CD4-positive, alpha-beta memory T cell (primary cell): Measurements from ENCODE around the gene SPIN1. TPM values are rescaled to one million over a fixed set of nuclear protein-coding genes. Genes with fewer than 3 reads are reported as not detected.

Experiments
- CTCF ChIA-PET: fragments of 350-600 bp; sonication (Branson Sonifier 250); formaldehyde crosslinking; loops from one replicate; lab custom pipeline; 2021; ENCODE audit warnings: inconsistent platforms; ENCODE audit not compliant: partially characterized antibody; lab: Charles Lee
- POLR2A ChIA-PET: fragments of 350-600 bp; sonication (Branson Sonifier 250); formaldehyde crosslinking; loops from one replicate; lab custom pipeline; 2021; ENCODE audit not compliant: partially characterized antibody; lab: Charles Lee
- DNase-seq, 5 donors: peaks; one replicate each; pipeline versions ENCODE4 v3.0.0 to v3.0.0-alpha.2; 2020 to 2022; ENCODE audit warnings: mixed read lengths in 1 of 5
- H3K27ac ChIP-seq: one replicate; pipeline ENCODE4 v1.7.0; 2013; ENCODE audit warnings: low read depth, low read length
- H3K27me3 ChIP-seq: 2 replicates; pipeline ENCODE4 v1.7.0; 2013; ENCODE audit warnings: mild to moderate bottlenecking, low read length, moderate library complexity; ENCODE audit not compliant: insufficient read depth
- H3K36me3 ChIP-seq: 2 replicates; pipeline ENCODE4 v1.7.0; 2013; ENCODE audit warnings: mild to moderate bottlenecking, low read length, moderate library complexity; ENCODE audit not compliant: insufficient read depth
- H3K4me1 ChIP-seq: 2 replicates; pipeline ENCODE4 v1.7.0; 2013; ENCODE audit warnings: mild to moderate bottlenecking, low read length, moderate library complexity; ENCODE audit not compliant: insufficient read depth
- H3K4me3 ChIP-seq, 2 donors: one replicate each; pipeline ENCODE4 v1.7.0; 2013; ENCODE audit warnings: low read length in 2 of 2, mild to moderate bottlenecking in 1 of 2
- H3K9me3 ChIP-seq, 2 donors: one replicate each; pipeline ENCODE4 v1.7.0; 2013; ENCODE audit warnings: low read length in 2 of 2, control low read depth in 1 of 2; ENCODE audit not compliant: control insufficient read depth in 1 of 2
- H3K27ac Mint-ChIP-seq, 7 donors: one replicate each; pipeline ENCODE4 v1.8.0; 2020 to 2021; ENCODE audit warnings: mixed read lengths in 7 of 7, mild to moderate bottlenecking in 6 of 7, inconsistent platforms in 3 of 7, moderate library complexity in 3 of 7
- H3K27me3 Mint-ChIP-seq, 2 donors: one replicate each; pipeline ENCODE4 v1.8.0; 2020 to 2021; ENCODE audit warnings: mixed read lengths in 2 of 2
- H3K36me3 Mint-ChIP-seq, 2 donors: one replicate each; pipeline ENCODE4 v1.8.0; 2020 to 2021; ENCODE audit warnings: mixed read lengths in 2 of 2, inconsistent platforms in 1 of 2, mild to moderate bottlenecking in 1 of 2
- H3K4me1 Mint-ChIP-seq, 4 donors: one replicate each; pipeline ENCODE4 v1.8.0; 2020 to 2021; ENCODE audit warnings: mixed read lengths in 4 of 4, mild to moderate bottlenecking in 1 of 4
- H3K4me3 Mint-ChIP-seq, 8 donors: one replicate each; pipeline ENCODE4 v1.8.0; 2020 to 2021; ENCODE audit warnings: mixed read lengths in 8 of 8, mild to moderate bottlenecking in 7 of 8, moderate library complexity in 6 of 8, inconsistent platforms in 3 of 8
- H3K9me3 Mint-ChIP-seq, 8 donors: one replicate each; pipeline ENCODE4 v1.8.0; 2020 to 2021; ENCODE audit warnings: mixed read lengths in 8 of 8, mild to moderate bottlenecking in 5 of 8, inconsistent platforms in 3 of 8, moderate library complexity in 1 of 8
- intact Hi-C: fragments of 100-400 bp; cut with micrococcal nuclease; formaldehyde crosslinking; loops from one replicate; pipeline ENCODE4 v1.15.1; 2023
- polyA plus RNA-seq, 2 donors: library from polyadenylated mRNA; unstranded; fragments of 300-500 nt; fragmentation: Illumina TruSeq; gene quantifications; one replicate each; pipeline ENCODE4 v1.2.3, GENCODE V29; 2021
- total RNA-seq, 2 experiments: library from RNA; stranded (reverse); gene quantifications; one replicate each; pipeline ENCODE4 v1.2.3, GENCODE V29; 2021

The SPIN1 gene
- total and polyA plus RNA-seq, 4 experiments from 2014 or later = 20.3 to 39.0 (median 28.9) TPM

DNA sequence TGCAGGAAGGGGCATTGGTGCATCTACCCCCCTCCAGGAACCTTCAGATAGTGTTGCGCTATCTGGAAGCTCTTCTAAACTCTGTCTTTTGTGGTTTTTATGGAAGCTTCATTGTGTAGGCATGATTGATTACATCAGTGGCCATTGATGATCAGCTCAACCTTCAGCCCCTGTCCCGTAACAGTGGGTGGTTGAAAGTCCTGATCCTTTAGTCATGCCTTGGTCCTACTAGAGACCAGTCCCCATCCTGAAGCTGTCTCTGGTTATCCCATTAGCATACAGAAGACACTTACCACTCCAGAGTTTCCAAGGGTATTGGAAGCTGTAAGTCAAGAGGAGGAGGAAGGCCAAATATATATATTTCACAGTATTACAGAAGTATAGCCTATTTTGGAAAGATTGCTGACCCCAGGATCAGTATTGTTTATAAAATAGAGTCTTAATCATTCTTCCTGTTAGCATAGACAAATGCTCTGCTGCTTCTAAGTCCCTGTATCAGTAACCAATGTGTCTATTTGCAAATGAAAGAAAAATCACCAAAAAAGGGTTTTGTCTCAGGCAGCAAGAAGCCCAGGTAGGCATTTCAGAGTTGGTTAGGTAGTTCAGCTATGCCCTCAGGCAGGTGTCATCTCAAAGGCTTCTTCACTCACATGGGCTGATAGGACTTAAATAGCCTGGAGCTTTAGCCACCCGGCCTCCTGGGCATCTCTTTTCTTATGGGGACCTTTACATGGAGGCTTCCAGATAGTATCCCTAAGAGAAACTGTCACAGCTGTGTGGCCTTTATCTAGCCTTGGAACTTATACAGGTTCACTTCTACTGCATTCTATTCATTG lies 41.6 kb downstream of the SPIN1 start:
- Mint-ChIP-seq H3K4me3 (no peak overlapping the region), H3K27ac (peak overlapping the region in 4 of 7 donors; percentile 1 to 66 (median 29)), H3K27me3 (no peaks in the 10 kb centered on the region), H3K9me3 (no peaks in the 10 kb centered on the region), H3K4me1 (peaks cover 8 to 12% (median 12%) of the 10 kb centered on the region in 4 donors), H3K36me3 (peaks cover 44 to 49% of the 10 kb centered on the region in 2 donors)
- DNase-seq = no peak
- H3K27me3 ChIP-seq = no peaks in the 10 kb centered on the region
- ChIA-PET POLR2A (no interaction called here), CTCF (no interaction called here)
- H3K9me3 ChIP-seq = no peaks in the 10 kb centered on the region
- no peak overlapping the region for H3K4me3 ChIP-seq
- intact Hi-C loops = no loop called here
- no peaks in the 10 kb centered on the region for H3K36me3 ChIP-seq
- H3K27ac ChIP-seq = no peak overlapping the region
- H3K4me1 ChIP-seq = peaks cover 3% of the 10 kb centered on the region

- H3K27me3 Mint-ChIP-seq = no peaks in the 10 kb centered on the region
- Histone ChIP-seq H3K27me3 (no peaks in the 10 kb centered on the region), H3K27ac (no peak overlapping the region), H3K9me3 (no peaks in the 10 kb centered on the region), H3K4me3 (no peak overlapping the region), H3K36me3 (no peaks in the 10 kb centered on the region), H3K4me1 (peaks cover 3% of the 10 kb centered on the region)
- DNase-seq = no peak
- H3K4me3 Mint-ChIP-seq = no peak overlapping the region
- peaks cover 54 to 64% of the 10 kb centered on the region in 2 donors for H3K36me3 Mint-ChIP-seq
- ChIA-PET CTCF (no interaction called here), POLR2A (no interaction called here)
- no peaks in the 10 kb centered on the region for H3K9me3 Mint-ChIP-seq
- intact Hi-C loops = no loop called here
- H3K27ac Mint-ChIP-seq = peak overlapping the region in 4 of 7 donors; percentile 4 to 49 (median 14)
- peaks cover 8 to 26% (median 16%) of the 10 kb centered on the region in 4 donors for H3K4me1 Mint-ChIP-seq
Measured at GRCh38 chr9:88433583-88434255, 45.5 kb downstream of the SPIN1 start.

- Histone ChIP-seq H3K27ac (no peak overlapping the region), H3K36me3 (no peaks in the 10 kb centered on the region), H3K4me1 (peaks cover 3% of the 10 kb centered on the region), H3K27me3 (no peaks in the 10 kb centered on the region), H3K4me3 (no peak overlapping the region), H3K9me3 (no peaks in the 10 kb centered on the region)
- POLR2A ChIA-PET = no interaction called here
- DNase-seq = no peak
- peaks cover 50 to 54% of the 10 kb centered on the region in 2 donors for H3K36me3 Mint-ChIP-seq
- intact Hi-C loops = no loop called here
- H3K27me3 Mint-ChIP-seq = no peaks in the 10 kb centered on the region
- peaks cover 14 to 33% (median 15%) of the 10 kb centered on the region in 4 donors for H3K4me1 Mint-ChIP-seq
- H3K9me3 Mint-ChIP-seq = no peaks in the 10 kb centered on the region
- H3K27ac Mint-ChIP-seq = peak overlapping the region in 1 of 7 donors; percentile 22
- H3K4me3 Mint-ChIP-seq = no peak overlapping the region
- CTCF ChIA-PET = no interaction called here
Measured at GRCh38 chr9:88435336-88435735, 47.1 kb downstream of the SPIN1 start.

DNA sequence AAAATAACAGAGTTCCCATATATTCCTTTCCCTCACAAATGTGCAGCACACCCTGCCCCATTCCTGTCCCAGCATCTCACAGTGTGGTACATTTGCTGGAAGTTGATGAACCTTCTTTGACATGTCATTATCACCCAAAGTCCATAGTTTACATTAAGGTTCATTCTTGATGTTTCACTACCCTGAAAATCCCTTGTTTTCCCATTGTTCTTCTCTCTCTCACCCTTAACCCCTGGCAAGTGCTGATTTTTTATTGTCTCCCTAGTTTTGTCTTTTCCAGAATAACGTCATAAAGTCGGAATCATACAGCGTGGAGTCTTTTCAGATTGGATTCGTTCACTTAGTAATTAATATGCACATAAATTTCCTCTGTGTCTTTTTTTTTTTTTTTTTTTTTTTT lies 48.1 kb downstream of the SPIN1 start:
- ChIA-PET CTCF (no interaction called here), POLR2A (no interaction called here)
- no peaks in the 10 kb centered on the region for H3K9me3 Mint-ChIP-seq
- H3K4me1 Mint-ChIP-seq = peaks cover 15 to 38% (median 18%) of the 10 kb centered on the region in 4 donors
- no peak for DNase-seq
- no peak overlapping the region for H3K4me3 Mint-ChIP-seq
- peaks cover 3% of the 10 kb centered on the region for H3K4me1 ChIP-seq
- H3K9me3 ChIP-seq = no peaks in the 10 kb centered on the region
- no peaks in the 10 kb centered on the region for H3K27me3 Mint-ChIP-seq
- no peak overlapping the region for H3K4me3 ChIP-seq
- no peak overlapping the region for H3K27ac ChIP-seq
- H3K27me3 ChIP-seq = no peaks in the 10 kb centered on the region
- H3K36me3 ChIP-seq = no peaks in the 10 kb centered on the region
- intact Hi-C loops = no loop called here
- peak overlapping the region in 1 of 7 donors; percentile 18 for H3K27ac Mint-ChIP-seq
- H3K36me3 Mint-ChIP-seq = peaks cover 51 to 55% of the 10 kb centered on the region in 2 donors

DNA sequence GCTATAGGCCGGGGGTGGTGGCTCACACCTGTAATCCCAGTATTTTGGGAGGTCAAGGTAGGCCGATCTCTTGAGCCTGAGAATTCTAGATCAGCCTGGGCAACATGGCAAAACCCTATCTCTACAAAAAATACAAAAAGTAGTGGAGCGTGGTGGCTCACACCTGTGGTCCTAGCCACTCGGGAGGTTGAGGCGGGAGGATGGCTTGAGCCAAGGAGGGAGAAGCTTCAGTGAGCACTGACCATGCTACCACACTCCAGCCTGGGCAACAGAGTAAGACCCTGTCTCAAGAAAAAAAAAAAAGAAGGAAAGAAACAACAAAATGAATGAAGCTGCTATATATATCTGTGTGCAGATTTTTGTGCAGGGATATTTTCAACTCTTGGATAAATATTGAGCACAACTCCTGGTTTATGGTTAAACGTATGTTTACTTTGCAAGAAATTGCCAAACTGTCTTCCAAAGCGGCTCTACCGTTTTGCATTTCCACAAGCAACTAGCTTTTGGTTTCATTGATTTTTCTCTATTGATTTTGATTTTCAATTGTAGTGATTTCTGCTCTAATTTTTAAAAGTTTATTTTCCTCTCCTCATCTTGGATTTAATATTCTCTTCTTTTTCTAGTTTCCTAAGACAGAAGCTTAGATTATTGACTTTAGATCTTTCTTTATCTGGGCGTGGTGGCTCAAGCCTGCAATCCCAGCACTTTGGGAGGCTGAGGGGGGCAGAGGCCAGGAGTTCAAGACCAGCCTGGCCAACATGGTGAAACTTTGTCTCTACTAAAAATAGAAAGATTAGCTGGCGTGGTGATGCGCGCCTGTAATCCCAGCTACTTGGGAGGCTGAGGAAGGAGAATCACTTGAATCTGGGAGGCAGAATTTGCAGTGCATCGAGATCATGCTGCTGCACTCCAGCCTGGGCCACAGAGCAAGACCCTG lies 49.2 kb downstream of the SPIN1 start:
- no peak for DNase-seq
- ChIA-PET CTCF (no interaction called here), POLR2A (no interaction called here)
- intact Hi-C loops = no loop called here
- Mint-ChIP-seq H3K27ac (peak overlapping the region in 2 of 7 donors; percentile 64 to 81), H3K9me3 (no peaks in the 10 kb centered on the region), H3K4me1 (peaks cover 18 to 45% (median 19%) of the 10 kb centered on the region in 4 donors), H3K27me3 (no peaks in the 10 kb centered on the region), H3K4me3 (no peak overlapping the region), H3K36me3 (peaks cover 51 to 54% of the 10 kb centered on the region in 2 donors)
- H3K4me3 ChIP-seq = no peak overlapping the region
- no peaks in the 10 kb centered on the region for H3K9me3 ChIP-seq
- H3K27ac ChIP-seq = no peak overlapping the region
- H3K4me1 ChIP-seq = peaks cover 3% of the 10 kb centered on the region
- no peaks in the 10 kb centered on the region for H3K36me3 ChIP-seq
- H3K27me3 ChIP-seq = no peaks in the 10 kb centered on the region

DNA sequence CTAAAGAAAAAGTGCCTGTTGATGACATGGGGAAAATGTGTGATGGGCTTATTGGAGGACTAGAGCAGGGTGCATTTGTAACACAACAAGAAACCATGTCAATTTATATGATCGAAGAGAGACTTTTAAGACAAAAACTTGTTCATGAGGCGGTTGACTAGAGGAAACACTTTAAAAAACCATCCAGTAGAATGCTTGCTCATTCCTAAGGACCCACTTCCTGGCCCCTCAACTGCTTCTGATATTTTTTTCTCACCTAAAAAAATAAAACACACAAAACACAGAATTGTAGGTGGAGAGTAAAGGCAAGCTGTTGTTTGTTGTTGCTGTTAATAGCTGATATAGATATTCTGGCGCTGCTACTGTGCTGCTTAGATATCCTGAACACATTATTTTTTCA lies 50.6 kb downstream of the SPIN1 start:
- DNase-seq = no peak
- Histone ChIP-seq H3K9me3 (no peaks in the 10 kb centered on the region), H3K27ac (no peak overlapping the region), H3K27me3 (no peaks in the 10 kb centered on the region), H3K36me3 (no peaks in the 10 kb centered on the region), H3K4me1 (no peaks in the 10 kb centered on the region), H3K4me3 (no peak overlapping the region)
- H3K9me3 Mint-ChIP-seq = peaks cover 0 to 4% (median 0%) of the 10 kb centered on the region in 8 donors
- ChIA-PET CTCF (no interaction called here), POLR2A (no interaction called here)
- H3K27ac Mint-ChIP-seq = peak overlapping the region in 1 of 7 donors; percentile 45
- H3K4me3 Mint-ChIP-seq = no peak overlapping the region
- intact Hi-C loops = no loop called here
- peaks cover 46 to 52% of the 10 kb centered on the region in 2 donors for H3K36me3 Mint-ChIP-seq
- no peaks in the 10 kb centered on the region for H3K27me3 Mint-ChIP-seq
- H3K4me1 Mint-ChIP-seq = peaks cover 14 to 40% (median 17%) of the 10 kb centered on the region in 4 donors
